ENCODE results near the gene LARGE1.
"Not testable (repeated sequence)": the region's sequence is repeated elsewhere in the genome, so short reads cannot be mapped to it uniquely, and the experiment has no call there.

The LARGE1 gene

DNA sequence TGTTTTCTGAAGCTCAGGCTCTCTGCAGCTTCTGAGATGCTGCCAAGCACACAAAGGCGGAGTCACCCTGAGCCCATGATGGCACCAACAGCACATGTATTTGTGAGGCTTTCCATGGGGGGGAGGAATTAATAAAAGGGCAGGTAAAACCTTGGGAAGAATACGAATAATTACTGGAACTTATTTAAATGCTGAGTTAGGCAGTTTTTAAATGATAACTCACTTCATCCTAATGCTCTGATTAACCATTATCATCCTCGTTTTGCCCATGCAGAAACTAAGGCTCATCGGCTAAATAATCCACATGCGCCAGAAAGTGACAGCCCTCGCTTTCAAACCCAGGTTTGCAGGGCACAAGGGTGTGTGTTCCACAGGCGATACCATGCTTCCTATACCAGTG is 35.4 kb downstream of the LARGE1 start:
- DNase-seq (ENCODE audit: low read depth in 3 of 3): no peak

DNA sequence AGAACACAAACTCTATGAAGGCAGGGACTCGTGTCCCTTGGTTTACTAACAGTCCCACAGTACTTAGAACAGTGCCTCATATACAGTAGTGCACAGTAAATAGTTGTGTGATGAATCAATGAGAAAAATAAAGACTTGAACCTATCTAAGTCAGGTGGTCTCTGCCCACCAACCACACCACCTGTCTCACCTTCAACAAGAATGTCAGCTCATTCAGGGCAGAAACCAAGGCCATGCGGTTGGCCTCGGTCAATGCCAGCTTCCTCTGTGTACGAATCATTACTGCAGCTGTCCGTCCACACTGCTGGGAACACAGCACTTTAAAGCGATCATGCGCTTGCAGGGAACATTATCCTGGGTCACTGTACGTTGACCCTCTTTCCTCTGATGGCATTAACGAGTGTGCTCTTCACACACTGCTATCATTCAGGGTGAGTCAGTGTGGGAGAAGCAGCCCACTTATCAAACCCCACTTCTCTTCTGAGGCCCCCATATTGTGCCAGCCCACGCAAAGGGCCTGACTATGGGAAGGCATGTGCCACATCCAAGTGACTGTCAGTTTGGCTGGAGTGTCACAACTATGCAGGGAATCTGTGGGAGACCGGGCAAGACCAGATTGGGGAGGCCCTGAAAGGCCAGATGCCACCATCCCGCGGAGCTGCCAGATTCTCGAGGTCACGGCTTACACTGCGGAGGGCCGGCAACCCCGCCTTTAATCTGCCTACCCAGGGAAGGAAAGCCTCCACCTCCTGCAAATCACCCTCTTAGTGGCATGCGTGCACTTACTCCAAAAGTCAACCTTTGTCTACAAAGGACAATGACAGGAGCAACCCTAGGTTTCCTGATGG is 36.1 kb downstream of the LARGE1 start:
- no peak for DNase-seq (ENCODE audit: low read depth in 3 of 3)

DNA sequence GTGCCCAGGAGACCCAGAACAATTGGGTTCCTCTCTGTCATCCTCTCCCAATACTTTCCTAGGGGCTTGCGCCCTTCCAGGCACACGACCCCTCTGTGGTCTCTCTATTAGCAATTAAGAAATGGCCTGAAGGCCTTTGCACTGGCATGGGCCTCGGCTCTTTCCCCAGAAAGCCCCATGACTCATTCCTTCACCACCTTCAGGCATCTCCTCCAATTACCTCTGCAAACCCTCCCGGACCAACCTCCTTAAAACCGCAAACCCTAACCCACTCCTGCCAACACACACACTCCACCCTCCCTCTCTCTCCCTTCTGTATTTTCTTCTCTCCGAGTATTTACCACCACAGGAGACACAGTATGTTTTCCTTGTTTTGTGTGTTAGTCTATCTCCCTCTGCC is 36.7 kb downstream of the LARGE1 start:
- DNase-seq (ENCODE audit: low read depth in 3 of 3): no peak

DNA sequence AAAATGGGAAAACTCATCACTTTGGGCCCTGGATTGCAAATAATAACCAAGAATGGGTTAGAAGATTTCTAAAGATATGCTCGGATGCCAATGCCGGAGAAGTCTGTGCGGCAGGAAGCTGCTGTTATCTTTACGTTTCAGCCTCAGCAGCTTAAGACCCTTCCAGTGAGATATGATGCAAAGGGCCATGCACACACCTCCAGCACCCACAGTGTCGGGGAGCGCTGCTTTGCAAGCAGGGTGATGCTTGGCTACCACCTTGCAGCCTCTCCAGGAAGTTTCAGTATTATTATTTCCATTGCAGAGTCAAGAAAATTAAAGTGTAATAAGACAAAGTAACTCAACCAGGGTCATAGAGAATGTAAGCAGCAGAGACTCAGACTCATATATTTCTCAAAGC is 37.3 kb downstream of the LARGE1 start:
- no peak for DNase-seq (ENCODE audit: low read depth in 3 of 3)

DNA sequence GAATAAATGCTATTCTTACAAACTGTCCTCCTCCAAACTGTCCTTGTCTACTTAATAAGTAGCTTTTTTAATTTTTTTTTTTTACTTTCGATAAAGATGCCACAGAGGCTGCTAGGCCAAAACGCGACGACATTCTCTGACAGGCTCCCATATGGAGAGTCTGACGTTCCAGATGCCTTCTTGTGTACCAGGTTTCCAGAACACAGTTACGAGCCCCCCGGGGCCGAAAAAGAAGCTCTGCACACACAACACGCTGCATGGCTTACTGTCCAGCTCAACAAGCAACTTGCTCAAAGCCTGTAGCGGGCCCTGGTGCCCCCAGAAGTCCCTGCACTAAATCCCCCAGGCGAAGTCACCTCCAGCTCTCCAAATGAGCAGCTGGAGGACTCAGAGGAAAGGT is 39.3 kb downstream of the LARGE1 start:
- no peak for DNase-seq (ENCODE audit: low read depth in 3 of 3)

DNA sequence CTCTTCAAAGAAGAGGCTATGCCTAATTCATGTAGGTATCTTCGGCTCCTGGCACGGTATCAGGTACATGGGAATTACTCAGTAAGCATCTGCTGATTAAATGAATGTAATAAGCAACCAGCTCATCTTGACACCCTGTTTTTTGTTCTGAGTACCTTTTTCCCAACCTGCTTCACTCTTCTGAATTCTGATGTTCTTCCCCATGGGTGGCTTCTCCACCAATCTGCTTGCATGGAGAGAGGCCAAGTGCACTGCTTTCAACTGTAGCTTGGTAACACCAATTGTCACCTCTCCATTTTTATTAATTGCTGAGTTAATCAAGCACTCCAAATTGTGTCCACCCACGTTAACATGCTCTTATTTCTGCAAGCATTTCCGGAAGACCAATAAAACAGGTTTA is 40.5 kb downstream of the LARGE1 start:
- no peak for DNase-seq (ENCODE audit: low read depth in 3 of 3)

DNA sequence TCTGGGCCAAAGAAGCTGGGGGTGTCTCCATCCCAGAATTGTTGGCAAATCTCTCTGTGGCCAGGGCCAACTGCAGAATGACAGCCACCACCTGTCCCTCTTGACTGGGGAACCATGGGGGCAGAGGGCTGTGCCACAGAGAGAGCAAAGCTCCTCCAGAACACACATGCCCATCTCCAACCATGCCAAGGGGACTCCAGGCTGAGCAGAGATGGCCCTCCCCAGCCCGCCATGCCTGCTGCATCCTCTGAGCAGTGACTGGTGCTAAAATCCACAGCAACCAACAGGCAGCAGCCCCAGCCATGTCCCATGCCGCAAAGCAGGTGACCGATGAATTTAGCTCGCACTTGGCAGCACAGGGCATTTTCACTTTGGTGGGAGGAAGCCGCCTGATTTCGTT is 45.0 kb downstream of the LARGE1 start:
- DNase-seq (ENCODE audit: low read depth in 3 of 3): no peak

DNA sequence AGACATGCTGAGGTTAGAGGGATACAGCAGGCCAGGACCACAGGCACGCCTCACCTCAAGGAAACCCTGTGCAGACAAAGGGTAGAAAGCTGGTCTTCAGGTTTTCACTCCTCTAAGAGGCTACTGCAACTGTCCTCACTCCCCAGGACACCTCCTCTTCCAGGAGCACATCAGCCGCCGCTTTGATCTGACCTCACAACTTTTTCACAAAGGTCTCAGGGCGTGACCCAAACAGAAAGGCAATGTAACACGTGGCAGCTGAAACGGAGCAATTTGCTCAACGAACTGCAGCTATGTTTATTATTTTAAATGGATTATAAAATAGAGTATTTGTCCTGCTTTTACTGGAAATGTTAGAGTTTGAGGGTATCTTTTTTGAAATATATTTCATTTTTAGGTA is 46.1 kb downstream of the LARGE1 start:
- no peak for DNase-seq (ENCODE audit: low read depth in 3 of 3)

DNA sequence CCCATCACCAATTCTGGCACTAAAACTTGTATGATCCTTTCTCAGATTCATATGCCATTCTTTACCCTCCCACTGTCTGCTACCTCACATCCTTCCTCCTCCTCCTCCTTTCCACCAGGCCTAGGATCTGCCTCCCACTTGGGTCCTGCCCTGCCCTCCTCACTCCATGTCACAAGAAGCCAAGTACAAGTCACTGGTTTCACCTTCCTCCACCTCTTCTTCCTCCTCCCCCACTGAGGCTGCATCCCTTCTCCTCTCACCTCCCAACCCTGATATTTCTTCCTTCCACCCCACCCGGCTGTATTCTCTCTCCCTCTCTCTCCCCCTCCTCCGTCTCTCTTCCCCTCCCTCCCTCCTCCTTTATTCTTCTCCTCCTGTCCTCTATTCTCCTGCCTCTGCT is 46.6 kb downstream of the LARGE1 start:
- DNase-seq (ENCODE audit: low read depth in 3 of 3): no peak

DNA sequence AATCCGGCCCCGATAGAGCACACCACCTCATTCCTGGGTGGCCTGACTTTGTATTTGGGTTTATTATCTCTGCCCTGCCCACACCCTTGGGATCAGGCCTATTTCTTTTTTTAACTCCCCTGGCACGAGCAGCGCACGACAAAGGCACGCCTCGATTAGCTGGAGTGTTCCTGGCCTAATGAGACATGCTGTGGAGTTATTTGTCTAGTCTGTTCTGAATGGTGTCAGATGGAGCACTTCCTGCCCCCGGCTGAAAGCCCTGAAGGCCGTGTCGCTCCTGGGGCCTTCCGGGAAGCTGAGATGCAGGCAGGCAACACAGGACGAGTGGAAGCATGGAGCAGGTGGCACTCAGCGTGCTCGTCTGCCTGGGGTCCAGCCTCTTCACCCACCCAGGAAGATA is 47.1 kb downstream of the LARGE1 start:
- no peak for DNase-seq (ENCODE audit: low read depth in 3 of 3)

DNA sequence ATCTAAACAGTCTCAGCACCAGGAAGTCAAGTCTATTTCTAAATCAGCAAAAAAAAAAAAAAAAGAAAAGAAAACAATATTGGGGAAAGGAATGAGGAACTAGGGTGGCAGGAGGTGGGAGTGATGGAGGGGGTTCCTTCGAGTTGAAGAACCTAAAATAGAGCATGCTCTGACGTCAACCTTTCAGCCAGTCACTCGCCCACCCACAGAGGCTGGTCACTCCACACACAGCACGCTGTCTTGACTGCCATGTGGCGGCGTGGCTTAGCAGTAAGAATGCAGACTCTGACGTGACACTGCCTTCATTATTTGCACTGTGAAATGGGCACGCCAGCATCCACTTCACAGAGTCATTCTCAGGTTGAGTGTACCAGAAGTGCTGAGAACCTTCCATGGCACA is 48.3 kb downstream of the LARGE1 start:
- DNase-seq (ENCODE audit: low read depth in 3 of 3): no peak

DNA sequence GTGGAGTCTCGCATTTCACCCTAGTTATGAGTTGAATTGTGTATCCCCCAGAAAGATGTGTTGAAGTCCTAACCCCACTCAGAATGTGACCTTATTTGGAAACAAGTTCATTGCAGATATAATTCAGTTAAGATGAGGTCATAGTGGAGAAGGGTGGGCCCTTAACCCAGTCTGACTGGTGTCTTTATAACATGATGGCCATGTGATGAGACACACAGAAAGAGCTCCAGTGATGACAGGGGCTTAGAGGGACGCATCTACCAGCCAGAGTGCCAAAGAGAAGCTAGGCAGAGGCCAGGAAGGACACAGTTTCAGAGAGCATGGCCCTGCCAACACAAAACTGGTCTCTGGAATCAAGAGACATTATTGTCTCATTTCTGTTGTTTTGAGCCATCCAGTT is 50.3 kb downstream of the LARGE1 start:
- DNase-seq (ENCODE audit: low read depth in 3 of 3): no peak

DNA sequence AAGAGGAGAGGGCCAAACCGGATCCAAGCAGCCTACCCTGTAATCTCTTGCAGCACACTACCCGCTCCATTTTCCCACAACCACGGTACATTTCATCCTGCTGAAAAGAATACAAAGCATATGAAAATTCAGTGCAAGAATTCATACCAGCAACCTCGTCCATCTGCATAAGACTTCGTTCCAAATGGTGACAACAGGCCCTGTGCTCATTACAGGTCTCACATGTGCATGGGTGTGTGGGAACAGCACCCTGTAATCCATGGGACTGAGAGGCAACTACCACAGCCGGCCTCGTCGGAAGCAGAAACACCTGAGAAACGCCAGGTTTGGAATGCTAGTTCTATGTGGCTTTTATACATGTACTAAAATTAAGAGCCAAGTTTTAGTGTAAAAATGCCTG is 52.3 kb downstream of the LARGE1 start:
- no peak for DNase-seq (ENCODE audit: low read depth in 3 of 3)

DNA sequence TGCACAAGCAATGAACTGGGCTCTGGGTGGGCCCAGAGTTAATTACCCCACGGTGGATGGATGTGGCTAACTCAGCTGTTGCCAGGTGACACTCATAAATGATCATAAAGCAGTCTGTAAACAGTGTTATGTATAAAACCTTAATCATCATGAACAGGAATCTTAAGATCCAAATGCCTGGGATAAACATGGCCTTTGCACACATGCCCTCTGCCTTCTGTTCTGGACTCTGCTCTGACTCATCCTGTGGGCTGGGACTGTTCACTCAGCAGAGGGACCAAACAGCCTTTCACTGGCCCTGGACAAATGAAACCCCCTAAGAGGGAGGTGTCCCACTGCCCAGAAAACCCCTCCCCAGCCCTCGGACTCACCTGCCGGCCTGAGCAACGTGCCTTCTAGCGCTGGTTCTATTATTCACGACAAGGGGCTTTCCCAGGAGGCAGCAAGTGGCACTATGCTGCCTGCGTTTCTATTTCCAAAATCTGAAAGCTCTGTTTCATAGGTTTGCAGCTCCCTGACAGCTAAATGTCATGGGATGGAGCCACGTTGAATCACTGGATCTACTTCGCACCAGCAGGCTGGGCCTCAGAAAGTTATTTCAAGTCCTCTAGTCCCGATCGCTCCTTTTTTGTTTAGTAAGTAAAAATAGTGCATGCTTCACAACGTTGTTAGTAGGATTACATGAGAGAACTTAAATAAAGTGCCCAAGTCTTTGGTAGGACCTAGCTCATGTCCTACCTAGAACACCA is 53.0 kb downstream of the LARGE1 start:
- DNase-seq (ENCODE audit: low read depth in 3 of 3): no peak

DNA sequence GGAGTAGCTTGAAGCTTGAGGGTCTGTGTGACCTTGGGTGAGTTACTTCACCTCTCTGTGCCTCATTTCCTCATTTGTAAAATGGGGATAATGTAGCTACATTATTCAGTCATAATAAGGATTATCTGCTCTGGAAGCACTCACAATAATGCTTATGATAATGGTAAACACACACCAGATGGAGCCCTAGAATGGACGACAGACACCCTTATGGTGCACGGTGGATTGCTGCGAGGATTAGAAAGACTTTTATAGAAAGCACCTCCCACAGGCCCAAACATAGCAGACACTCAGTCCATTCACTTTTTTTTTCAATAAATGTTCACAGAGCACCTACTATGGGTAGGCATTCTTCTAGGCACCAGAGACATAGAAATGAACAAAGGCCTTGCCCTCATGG is 53.8 kb downstream of the LARGE1 start:
- DNase-seq (ENCODE audit: low read depth in 3 of 3): no peak

DNA sequence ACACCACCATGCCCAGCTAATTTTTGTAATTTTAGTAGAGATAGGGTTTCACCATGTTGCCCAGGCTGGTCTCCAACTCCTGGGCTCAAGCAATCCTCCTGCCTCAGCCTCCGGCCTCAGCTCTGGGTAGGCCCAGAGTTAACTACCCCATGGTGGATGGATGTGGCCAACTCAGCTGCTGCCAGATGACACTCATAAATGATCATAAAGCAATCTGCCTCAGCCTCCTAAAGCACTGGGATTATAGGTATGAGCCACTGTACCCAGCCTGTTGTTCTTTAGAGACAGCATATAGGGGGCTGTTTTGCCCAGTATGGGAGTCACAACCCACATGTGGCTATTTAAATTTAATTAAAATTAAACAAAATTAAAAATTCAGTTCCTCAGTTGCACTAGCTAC is 54.3 kb downstream of the LARGE1 start:
- no peak for DNase-seq (ENCODE audit: low read depth in 3 of 3)

DNA sequence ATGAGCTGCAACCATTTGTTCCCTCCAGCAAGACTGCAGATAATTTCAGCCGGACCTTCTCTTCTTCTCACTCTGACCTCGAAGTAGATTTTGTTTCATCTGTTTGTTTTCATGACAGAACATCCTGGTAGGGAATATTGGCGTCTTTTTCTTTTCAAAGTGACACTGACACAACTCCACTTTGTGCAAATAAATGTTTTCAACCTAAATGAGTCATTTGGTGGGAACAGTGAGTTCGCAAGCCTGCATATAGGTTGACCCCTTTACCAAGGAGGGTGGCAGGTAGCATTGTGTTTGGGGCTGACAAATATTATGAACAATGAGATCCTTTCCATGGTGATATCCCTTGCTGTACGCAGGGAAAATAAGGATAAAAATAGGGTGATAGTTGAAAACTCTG is 55.0 kb downstream of the LARGE1 start:
- no peak for DNase-seq (ENCODE audit: low read depth in 3 of 3)

DNA sequence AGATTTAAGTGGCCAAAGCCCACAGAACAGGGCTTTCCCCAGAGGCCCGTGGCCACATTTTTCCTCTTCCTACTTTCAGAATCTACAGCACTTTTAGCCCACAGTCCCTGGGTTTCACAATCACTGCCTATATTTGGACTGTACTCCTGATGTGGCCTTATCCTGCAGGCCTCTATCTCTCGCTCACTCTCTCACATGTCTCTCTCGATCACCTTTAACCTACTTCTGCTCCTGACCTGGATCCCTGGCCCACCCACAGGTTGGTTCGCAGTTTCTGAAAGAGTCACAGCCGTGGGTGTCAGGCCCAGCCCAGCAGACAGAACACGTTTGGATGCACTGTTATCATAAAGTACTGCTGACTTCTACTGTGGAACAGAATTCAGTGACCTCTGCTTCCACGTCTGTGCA is 55.5 kb downstream of the LARGE1 start:
- DNase-seq (ENCODE audit: low read depth in 3 of 3): no peak

DNA sequence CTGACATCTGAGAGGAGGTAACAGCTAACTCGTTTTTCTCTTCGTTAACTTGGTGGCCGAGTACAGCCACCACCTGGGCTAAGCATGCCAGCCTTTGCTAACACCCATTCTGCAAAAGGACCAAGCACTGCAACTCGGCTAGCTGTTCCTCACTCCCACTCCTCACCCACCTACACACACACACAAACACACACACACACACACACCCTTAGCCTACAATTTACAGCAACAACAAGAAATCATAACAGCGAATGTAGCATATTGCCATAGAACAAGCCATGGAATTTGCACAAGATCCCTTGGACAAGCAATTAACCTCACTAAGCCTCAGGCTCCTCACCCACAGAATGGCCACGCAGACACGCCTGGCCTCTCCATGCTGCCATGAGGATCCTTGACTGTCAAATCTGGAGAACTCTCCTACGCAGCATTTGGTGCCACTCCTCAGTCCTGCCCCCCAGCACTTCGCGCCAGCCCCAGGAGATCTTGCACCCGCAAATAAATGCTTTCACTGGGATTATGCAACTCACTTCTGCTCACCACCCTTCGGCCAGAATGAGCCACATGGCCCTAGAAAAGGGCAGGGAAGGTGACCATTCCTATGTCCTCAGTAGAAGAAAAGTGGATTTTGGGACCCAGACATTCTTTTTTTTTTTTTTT is 58.9 kb downstream of the LARGE1 start:
- no peak for DNase-seq (ENCODE audit: low read depth in 3 of 3)

DNA sequence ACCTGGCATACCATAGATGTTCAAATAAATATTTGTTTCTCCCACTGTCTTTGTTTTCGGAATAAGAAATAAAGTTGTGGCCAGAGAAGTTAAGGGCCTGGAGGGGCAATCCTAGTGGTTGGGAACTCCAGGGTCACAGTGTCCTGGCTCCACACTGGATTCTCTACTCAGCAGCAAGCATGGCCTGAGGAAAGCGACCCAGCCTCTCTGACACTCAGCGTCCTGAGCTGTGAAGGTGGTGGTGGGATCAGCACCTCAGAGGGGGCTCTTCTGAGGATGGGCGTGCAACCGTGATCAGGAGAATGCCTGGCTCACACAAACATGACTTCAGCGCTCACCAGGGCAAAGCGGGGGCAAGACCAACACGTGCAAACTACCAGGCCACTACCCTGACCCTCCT is 59.9 kb downstream of the LARGE1 start:
- no peak for DNase-seq (ENCODE audit: low read depth in 3 of 3)

DNA sequence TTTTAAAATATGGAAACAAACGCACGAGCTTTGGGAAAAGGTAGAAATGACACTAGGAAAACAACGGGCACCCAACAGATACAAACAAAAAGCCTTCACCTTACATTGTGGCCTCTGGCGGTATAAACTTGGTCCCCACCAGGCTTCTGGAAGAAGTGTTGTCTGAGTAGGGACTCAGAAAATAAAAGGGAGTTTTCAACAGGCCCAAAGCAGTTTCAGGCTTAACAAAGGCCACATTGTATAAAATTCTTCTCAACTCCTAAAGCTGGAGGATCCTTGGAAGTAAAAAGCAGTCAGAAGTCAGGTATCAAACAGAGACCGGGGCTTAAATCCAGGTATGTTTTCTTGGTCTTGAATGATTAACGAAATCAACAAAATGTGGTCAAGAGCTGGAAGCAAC is 61.0 kb downstream of the LARGE1 start:
- DNase-seq (ENCODE audit: low read depth in 3 of 3): no peak

DNA sequence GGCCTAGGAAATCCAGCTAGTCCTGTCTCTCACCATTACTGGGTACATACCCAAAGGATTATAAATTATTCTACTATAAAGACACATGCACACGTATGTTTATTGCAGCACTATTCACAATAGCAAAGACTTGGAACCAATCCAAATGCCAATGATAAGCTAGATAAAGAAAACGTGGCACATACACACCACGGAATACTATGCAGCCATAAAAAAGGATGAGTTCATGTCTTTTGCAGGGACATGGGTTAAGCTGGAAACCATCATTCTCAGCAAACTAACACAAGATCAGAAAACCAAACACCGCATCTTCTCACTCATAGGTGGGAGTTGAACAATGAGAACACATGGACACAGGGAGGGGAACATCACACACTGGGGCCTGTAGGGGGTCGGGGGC is 61.6 kb downstream of the LARGE1 start:
- not testable (repeated sequence) for DNase-seq (ENCODE audit: low read depth in 3 of 3)

DNA sequence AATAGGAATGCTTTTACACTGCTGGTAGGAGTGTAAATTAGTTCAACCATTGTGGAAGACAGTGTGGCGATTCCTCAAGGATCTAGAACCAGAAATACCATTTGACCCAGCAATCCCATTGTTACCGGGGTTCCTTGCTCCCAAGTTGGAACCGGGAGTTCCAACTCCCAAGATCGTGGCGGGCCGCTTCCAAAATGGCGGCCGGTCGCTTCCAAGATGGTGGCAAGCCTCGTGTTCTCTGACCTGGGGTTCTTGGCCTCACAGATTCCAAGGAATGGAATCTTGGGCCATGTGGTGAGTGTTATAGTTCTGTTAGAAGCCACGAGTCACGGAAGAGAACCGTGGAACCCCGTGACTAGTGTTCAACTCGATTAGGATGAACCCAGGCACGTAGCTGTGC is 62.5 kb downstream of the LARGE1 start:
- not testable (repeated sequence) for DNase-seq (ENCODE audit: low read depth in 3 of 3)
